SK-N-MC (cell line): ENCODE measurements around the gene PPP1R12C.

Source experiments
- EZH2 ChIP-seq: fragments of 200-600 bp; sonication (generic); IDR thresholded peaks from one replicate; pipeline ENCODE4 v1.6.1; 2017; ENCODE audit warnings: antibody characterized with exemption
- FOXP2 ChIP-seq: optimal IDR thresholded peaks from 2 replicates; pipeline ENCODE3; 2011; ENCODE audit warnings: mild to moderate bottlenecking, moderate library complexity; ENCODE audit not compliant: insufficient read depth; ENCODE audit errors: extremely low read length, control extremely low read depth
- POLR2AphosphoS5 ChIP-seq: IDR thresholded peaks from 2 replicates; pipeline ENCODE4 v1.6.1; 2012; ENCODE audit warnings: mild to moderate bottlenecking, low read depth, low read length, borderline replicate concordance

DNA sequence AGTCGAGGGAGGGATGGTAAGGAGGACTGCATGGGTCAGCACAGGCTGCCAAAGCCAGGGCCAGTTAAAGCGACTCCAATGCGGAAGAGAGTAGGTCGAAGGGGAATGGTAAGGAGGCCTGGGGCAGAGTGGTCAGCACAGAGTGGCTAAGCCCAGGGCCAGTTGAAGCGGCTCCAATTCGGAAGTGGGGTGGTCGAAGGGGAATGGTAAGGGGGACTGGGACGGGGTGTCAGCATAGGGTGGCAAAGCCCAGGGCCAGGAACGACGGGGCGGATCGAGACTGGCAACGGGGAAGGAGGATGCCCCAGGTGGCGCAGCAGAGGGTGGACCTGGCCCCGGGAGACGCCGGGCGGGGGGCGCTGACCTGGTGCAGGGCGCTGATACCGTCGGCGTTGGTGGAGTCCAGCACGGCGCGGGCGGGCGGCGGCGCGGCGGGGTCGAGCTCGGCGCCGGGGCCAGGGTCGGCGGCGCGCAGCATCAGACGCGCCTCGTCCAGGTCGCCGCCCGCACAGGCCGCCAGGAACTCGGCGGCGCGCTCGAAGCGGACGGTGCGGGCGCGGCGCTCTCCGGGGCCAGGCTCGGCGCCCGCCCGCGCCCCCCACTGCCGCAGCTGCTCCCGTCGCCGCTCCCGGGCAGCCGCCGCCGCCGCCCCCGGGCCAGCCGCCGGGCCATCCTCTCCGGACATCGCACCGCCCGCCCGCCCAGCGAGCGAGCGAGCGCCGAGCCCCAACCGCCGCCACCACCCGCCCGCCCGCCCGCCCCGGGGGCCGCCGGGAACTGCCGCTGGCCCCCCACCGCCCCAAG is at the start of gene PPP1R12C:
- TF ChIP-seq EZH2 (no peak), POLR2AphosphoS5 (no peak), FOXP2 (no peak)
